Measurements from ENCODE around the gene OR52B6. TPM values are rescaled to one million over a fixed set of nuclear protein-coding genes. Genes with fewer than 3 reads are reported as not detected.
"Not testable (repeated sequence)": the region's sequence is repeated elsewhere in the genome, so short reads cannot be mapped to it uniquely, and the experiment has no call there.

OR52B6 gene
- total RNA-seq, 1 donor from 2014 or later: not detected

- no peak for DNase-seq (ENCODE audit: missing footprints)
- no peak for ATAC-seq
- intact Hi-C loops (cut with DNase I): loop anchor here (10.0 kb wide), 1 partner anchor 213 kb away; the partner anchor contains the start of gene OR52N2
These were observed 10.9 kb downstream of the OR52B6 start for GRCh38 chr11:5591613-5592012.

DNA sequence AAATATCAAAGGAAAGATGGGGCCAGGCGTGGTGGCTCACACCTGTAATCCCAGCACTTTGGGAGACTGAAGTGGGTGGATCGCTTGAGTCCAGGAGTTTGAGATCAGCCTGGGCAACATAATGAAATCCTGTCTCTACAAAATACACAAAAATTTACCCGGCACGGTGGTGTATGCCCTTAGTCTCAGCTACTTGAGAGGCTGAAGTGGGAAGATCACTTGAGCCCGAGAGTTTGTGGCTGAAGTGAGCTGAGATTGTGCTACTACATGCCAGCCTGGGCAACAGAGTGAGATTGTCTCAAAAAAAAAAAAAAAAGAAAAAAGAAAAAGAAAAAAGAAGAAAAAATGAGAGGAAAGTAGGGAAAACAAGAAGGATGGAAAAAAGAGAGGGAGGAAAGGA, 11.9 kb downstream of the OR52B6 start:
- intact Hi-C loops (cut with DNase I): loop anchor here (10.0 kb wide), 1 partner anchor 212 kb away; the partner anchor contains the start of gene OR52N2
- DNase-seq (ENCODE audit: missing footprints) (no peak), ATAC-seq (no peak)

DNA sequence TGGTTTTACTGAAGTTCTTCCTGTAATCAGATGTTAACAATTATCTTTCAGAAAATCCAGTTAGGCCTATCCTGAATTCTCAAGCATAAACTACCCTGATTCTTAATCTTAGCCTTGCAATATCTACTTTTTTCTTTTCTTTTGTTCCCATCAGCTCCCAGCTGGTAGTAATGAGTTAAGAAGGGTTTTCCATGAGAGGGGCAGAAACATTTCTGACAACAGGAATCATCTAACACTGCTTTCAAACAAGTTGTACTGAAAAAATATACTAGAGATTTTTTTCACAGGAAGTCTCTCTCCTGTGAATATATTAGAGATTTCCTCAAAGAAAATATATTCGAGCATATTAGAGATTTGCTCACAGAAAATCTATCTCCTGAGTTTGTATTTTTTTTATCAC, 12.5 kb downstream of the OR52B6 start:
- no peak for ATAC-seq
- intact Hi-C loops (cut with DNase I): loop anchor here (10.0 kb wide), 1 partner anchor 212 kb away; the partner anchor contains the start of gene OR52N2

DNA sequence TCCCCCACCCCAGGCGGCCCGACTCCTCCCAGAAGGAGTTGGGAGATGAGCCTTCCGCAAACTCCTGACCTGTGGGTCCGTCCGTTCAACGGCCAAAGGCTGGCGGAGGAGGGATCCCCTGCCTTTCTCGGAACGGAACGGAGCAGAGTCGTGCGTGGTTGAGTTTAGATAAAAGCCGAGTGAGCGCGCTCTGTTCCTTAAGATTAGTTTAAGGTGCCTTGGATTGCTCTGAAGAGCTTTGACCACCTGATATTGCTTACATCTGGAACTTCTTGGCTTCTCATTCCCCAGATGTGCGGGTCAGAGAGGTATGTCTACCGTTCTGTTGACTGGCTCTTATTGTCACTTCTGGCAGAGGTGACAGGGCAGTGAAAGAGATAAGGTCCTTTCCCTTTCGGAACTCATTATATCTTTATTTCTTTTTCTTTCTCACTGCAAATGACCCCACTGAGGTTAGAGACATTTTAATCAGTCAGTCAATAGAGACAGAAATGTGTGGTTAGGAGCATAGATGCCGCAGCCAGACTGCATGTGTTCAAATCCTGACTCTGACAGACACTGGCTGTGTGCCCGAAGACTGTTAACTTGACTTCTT, 16.0 kb downstream of the OR52B6 start, which contains the start of gene TRIM6:
TRIM6 (plus strand) TSS at position 31 of the 595 bp plus-strand sequence; CDS start at position 292, 261 bp downstream.
- intact Hi-C loops (cut with DNase I): loop anchor here (10.0 kb wide), 1 partner anchor 208 kb away; the partner anchor contains the start of gene OR52N2
- DNase-seq (ENCODE audit: missing footprints) (peak; percentile 76), ATAC-seq (peak; percentile 69)

More for the DNA sequence above, 12.5 kb downstream of the OR52B6 start:
- no peak for DNase-seq (ENCODE audit: missing footprints)

- DNase-seq (ENCODE audit: missing footprints): no peak
- ATAC-seq: peak; percentile 33
These were observed 17.3 kb downstream of the OR52B6 start for GRCh38 chr11:5597953-5598352.

GRCh38 chr11:5600374-5600851, 19.7 kb downstream of the OR52B6 start:
- peak; percentile 72 for DNase-seq (ENCODE audit: missing footprints)
- intact Hi-C loops (cut with DNase I): no loop called here
- peak; percentile 87 for ATAC-seq

More at GRCh38 chr11:5597953-5598352, 17.3 kb downstream of the OR52B6 start:
- intact Hi-C loops (cut with DNase I): loop anchor here (10.0 kb wide), 1 partner anchor 207 kb away; the partner anchor contains the start of gene OR52N2

DNA sequence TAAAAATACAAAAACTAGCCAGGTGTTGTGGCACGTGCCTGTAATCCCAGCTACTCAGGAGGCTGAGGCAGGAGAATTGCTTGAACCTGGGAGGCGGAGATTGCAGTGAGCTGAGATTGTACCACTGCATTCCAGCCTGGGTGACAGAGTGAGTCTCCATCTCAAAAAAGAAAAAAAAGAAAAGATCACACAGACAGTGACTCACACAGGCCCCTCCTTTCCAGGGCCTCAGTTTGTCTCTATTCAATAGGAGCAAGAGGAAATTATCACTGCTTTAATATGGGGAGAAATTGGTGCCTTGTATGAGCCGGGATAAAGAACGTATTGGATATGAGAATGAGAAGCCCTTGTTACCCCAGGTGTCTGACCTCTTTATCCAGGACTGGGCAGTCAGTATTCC, 22.1 kb downstream of the OR52B6 start:
- DNase-seq (ENCODE audit: missing footprints); ATAC-seq; intact Hi-C loops (cut with DNase I): not testable (repeated sequence)

- ATAC-seq (no peak), DNase-seq (ENCODE audit: missing footprints) (no peak)
- intact Hi-C loops (cut with DNase I): no loop called here
These were observed 22.6 kb downstream of the OR52B6 start for GRCh38 chr11:5603326-5603725.

- no peak for DNase-seq (ENCODE audit: missing footprints)
- ATAC-seq: no peak
- intact Hi-C loops (cut with DNase I): no loop called here
These were observed 24.2 kb downstream of the OR52B6 start for GRCh38 chr11:5604896-5605295.

GRCh38 chr11:5605849-5606248, 25.2 kb downstream of the OR52B6 start:
- intact Hi-C loops (cut with DNase I): no loop called here
- DNase-seq (ENCODE audit: missing footprints) (no peak), ATAC-seq (no peak)

DNA sequence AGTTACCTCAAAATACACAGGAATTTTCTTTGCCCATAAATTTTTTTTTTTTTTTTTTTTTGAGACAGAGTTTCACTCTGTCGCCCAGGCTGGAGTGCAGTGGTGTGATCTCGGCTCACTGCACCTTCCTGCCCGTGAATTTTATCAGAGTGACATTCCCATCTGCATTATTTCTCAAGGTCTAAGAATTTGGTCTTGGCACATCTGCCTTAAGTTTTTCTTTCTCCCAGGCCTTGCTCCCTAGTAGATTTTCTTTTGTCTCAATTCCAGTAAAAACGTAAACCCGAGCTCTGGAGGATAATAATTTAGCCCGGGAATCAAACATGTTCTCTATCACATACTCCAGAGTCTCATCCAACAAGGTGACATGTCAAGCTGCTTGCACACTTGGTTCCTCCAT, 28.1 kb downstream of the OR52B6 start:
- ATAC-seq (no peak), DNase-seq (ENCODE audit: missing footprints) (no peak)
- intact Hi-C loops (cut with DNase I): no loop called here

GRCh38 chr11:5610446-5610845, 29.8 kb downstream of the OR52B6 start:
- no peak for DNase-seq (ENCODE audit: missing footprints)
- ATAC-seq: no peak
- intact Hi-C loops (cut with DNase I): no loop called here

GRCh38 chr11:5611627-5612026, 30.9 kb downstream of the OR52B6 start:
- intact Hi-C loops (cut with DNase I): no loop called here
- no peak for DNase-seq (ENCODE audit: missing footprints)
- no peak for ATAC-seq

DNA sequence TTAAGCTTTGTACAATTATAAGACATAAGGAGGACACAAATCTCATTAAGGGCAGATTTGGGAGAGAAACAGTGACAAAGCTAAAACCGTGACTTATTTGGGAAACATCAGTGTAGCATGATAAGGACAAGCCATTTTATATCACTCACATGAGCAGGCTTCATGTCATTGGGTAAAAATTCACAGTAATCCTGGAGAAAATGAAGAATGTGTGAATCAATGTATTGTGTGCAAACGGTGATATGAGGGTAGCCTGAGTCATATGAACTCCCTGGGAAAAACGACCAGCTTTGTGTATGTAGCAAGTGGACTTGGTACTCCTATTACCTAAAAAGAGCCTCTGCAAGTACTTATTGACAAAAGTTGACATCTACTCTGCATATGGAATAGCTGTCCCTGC, 38.1 kb downstream of the OR52B6 start:
- intact Hi-C loops (cut with DNase I): no loop called here
- no peak for DNase-seq (ENCODE audit: missing footprints)
- ATAC-seq: no peak

- DNase-seq (ENCODE audit: missing footprints) (no peak), ATAC-seq (peak; percentile 49)
- intact Hi-C loops (cut with DNase I): no loop called here
These were observed 40.2 kb downstream of the OR52B6 start for GRCh38 chr11:5620651-5621521.

DNA sequence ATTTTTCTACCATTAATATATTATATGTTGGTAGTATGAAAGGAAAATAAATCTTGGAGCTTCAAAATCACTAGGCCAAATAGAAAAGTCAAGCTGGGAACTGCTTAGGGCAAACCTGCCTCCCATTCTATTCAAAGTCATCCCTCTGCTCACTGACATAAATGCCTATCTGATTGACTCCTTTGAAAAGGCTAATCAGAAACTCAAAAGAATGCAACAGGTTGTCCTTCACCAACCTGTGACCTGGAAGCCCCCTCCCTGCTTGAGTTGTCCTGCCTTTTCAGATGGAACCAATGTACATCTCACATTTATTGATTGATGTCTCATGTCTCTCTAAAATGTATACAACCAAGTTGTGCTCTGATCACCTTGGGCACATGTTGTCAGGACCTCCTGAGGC, 40.9 kb downstream of the OR52B6 start:
- intact Hi-C loops (cut with DNase I): no loop called here
- DNase-seq (ENCODE audit: missing footprints) (no peak), ATAC-seq (no peak)

DNA sequence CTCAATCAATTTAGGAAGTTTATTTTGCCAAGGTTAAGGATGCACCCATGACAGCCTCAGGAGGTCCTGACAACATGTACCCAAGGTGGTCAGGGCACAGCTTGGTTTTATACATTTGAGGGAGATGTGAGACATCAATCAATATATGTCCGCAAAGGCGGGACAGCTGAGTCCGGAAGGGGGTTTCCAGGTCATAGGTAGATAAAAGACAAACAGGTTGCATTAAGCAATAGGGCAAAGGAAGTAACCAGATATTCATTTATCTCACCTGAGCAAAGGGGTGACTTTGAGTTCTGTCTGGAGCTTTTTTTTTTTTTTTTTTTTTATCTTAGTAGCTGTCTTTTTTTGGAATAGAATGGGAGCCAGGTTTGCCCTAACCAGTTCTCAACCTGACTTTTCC, 42.1 kb downstream of the OR52B6 start:
- ATAC-seq (no peak), DNase-seq (ENCODE audit: missing footprints) (no peak)
- intact Hi-C loops (cut with DNase I): no loop called here

GRCh38 chr11:5624489-5625279, 44.0 kb downstream of the OR52B6 start, which contains the start of gene TRIM34:
Gene TRIM34 (plus strand): TSS chr11:5625001. CDS start chr11:5632332, 7,331 bp downstream.
- ATAC-seq (peak; percentile 93), DNase-seq (ENCODE audit: missing footprints) (no peak)
- intact Hi-C loops (cut with DNase I): no loop called here

DNA sequence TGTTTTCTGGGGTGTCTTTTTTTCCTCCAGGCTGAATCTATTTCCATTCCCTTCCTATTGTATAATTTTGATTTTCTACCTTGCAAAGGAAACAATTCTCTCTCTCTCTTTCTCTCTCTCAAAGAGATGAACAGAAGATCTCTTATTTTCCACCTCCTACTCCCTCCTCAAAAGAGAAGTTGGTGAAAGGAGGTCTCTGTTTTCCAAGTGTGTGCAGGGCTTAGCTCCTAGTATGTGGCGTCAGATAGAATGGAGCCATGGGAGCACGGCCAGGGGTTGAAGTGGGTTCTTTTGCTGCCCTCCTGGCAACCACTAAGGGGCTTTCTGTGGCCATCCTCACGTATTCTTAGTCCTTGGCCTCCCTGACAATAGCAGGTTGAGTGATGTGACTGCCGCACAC, 44.6 kb downstream of the OR52B6 start:
- intact Hi-C loops (cut with DNase I): no loop called here
- ATAC-seq (no peak), DNase-seq (ENCODE audit: missing footprints) (no peak)
